Mesothelial cell of epicardium (in vitro differentiated cells): ENCODE data around the gene ESRRA. TPM values are rescaled to one million over a fixed set of nuclear protein-coding genes. Genes with fewer than 3 reads are reported as not detected.
A peak's percentile ranks its signal among the peaks of the same experiment; 100 is the strongest.

Source experiments
- DNase-seq, 2 experiments: peaks; one replicate each; pipeline ENCODE4 v3.0.0; 2021; ENCODE audit warnings: low spot score in 2 of 2; ENCODE audit not compliant: unreplicated experiment in 2 of 2
- H3K27ac Mint-ChIP-seq: 2 replicates; pipeline ENCODE4 v1.8.0; 2021; ENCODE audit warnings: mixed read lengths
- H3K27me3 Mint-ChIP-seq: 2 replicates; pipeline ENCODE4 v1.8.0; 2021; ENCODE audit warnings: low read depth, mixed read lengths
- H3K36me3 Mint-ChIP-seq: 2 replicates; pipeline ENCODE4 v1.8.0; 2021; ENCODE audit warnings: mixed read lengths
- H3K4me1 Mint-ChIP-seq: 2 replicates; pipeline ENCODE4 v1.8.0; 2021; ENCODE audit warnings: mixed read lengths
- H3K4me3 Mint-ChIP-seq: 2 replicates; pipeline ENCODE4 v1.8.0; 2021; ENCODE audit warnings: mild to moderate bottlenecking, moderate library complexity, mixed read lengths
- H3K9me3 Mint-ChIP-seq: 2 replicates; pipeline ENCODE4 v1.8.0; 2021; ENCODE audit warnings: mixed read lengths
- total RNA-seq: library from RNA; stranded (reverse); gene quantifications from 3 replicates; pipeline ENCODE4 v1.2.1, GENCODE V29; 2021
- TF ChIP-seq, protein P1 (sequence below): fragments of 200-600 bp; sonication (generic); IDR thresholded peaks from one replicate; pipeline ENCODE4 v1.5.0; 2021; ENCODE audit warnings: antibody characterized with exemption; ENCODE audit not compliant: unreplicated experiment

Gene ESRRA
- total RNA-seq, 1 donor from 2014 or later, result 26.6 TPM

- H3K9me3 Mint-ChIP-seq, result no peaks in the 10 kb centered on the region
- no peak for DNase-seq
- H3K27ac Mint-ChIP-seq, result no peak overlapping the region
- H3K4me3 Mint-ChIP-seq, result no peak overlapping the region
- peaks cover 7% of the 10 kb centered on the region for H3K4me1 Mint-ChIP-seq
- H3K27me3 Mint-ChIP-seq, result no peaks in the 10 kb centered on the region
- no peaks in the 10 kb centered on the region for H3K36me3 Mint-ChIP-seq
- TF ChIP-seq, protein P1, sequence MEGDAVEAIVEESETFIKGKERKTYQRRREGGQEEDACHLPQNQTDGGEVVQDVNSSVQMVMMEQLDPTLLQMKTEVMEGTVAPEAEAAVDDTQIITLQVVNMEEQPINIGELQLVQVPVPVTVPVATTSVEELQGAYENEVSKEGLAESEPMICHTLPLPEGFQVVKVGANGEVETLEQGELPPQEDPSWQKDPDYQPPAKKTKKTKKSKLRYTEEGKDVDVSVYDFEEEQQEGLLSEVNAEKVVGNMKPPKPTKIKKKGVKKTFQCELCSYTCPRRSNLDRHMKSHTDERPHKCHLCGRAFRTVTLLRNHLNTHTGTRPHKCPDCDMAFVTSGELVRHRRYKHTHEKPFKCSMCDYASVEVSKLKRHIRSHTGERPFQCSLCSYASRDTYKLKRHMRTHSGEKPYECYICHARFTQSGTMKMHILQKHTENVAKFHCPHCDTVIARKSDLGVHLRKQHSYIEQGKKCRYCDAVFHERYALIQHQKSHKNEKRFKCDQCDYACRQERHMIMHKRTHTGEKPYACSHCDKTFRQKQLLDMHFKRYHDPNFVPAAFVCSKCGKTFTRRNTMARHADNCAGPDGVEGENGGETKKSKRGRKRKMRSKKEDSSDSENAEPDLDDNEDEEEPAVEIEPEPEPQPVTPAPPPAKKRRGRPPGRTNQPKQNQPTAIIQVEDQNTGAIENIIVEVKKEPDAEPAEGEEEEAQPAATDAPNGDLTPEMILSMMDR, result no peak
Observed at GRCh38 chr11:64352099-64352994, 47.0 kb downstream of the ESRRA start.

- H3K36me3 Mint-ChIP-seq, result no peaks in the 10 kb centered on the region
- peaks cover 13% of the 10 kb centered on the region for H3K4me1 Mint-ChIP-seq
- TF ChIP-seq, protein P1, result no peak
Observed at GRCh38 chr11:64352995-64353714, 47.8 kb downstream of the ESRRA start.

GRCh38 chr11:64353715-64354506 is 48.6 kb downstream of the ESRRA start:
- Mint-ChIP-seq H3K27ac (no peak overlapping the region), H3K27me3 (no peaks in the 10 kb centered on the region), H3K4me3 (no peak overlapping the region), H3K9me3 (no peaks in the 10 kb centered on the region), H3K4me1 (peaks cover 18% of the 10 kb centered on the region), H3K36me3 (no peaks in the 10 kb centered on the region)
- no peak for DNase-seq
- TF ChIP-seq, protein P1, result no peak

More at GRCh38 chr11:64352995-64353714, 47.8 kb downstream of the ESRRA start:
- Mint-ChIP-seq H3K27ac (no peak overlapping the region), H3K4me3 (no peak overlapping the region), H3K27me3 (no peaks in the 10 kb centered on the region), H3K9me3 (no peaks in the 10 kb centered on the region)
- no peak for DNase-seq

- peak in 1 of 2 experiments; percentile 73 for DNase-seq
- TF ChIP-seq, protein P1, result peak; percentile 30
- H3K4me3 Mint-ChIP-seq, result no peak overlapping the region
- no peaks in the 10 kb centered on the region for H3K27me3 Mint-ChIP-seq
- peaks cover 26% of the 10 kb centered on the region for H3K4me1 Mint-ChIP-seq
- H3K27ac Mint-ChIP-seq, result no peak overlapping the region
- no peaks in the 10 kb centered on the region for H3K36me3 Mint-ChIP-seq
- no peaks in the 10 kb centered on the region for H3K9me3 Mint-ChIP-seq
Observed at GRCh38 chr11:64355078-64355940, 50.0 kb downstream of the ESRRA start.
